HTR-8/SVneo (cell line): ENCODE measurements around the gene PLCH2.
A peak's percentile ranks its signal among the peaks of the same experiment; 100 is the strongest.
"Not testable (repeated sequence)": the region's sequence is repeated elsewhere in the genome, so short reads cannot be mapped to it uniquely, and the experiment has no call there.

ENCODE experiments used
- DNase-seq: peaks from one replicate; pipeline ENCODE4 v3.0.0; 2011; ENCODE audit warnings: low spot score, mixed read lengths; ENCODE audit not compliant: insufficient read length
- FAIRE-seq: peaks from 2 replicates; lab custom pipeline; 2011; peaks lifted over from hg19 to GRCh38; lab: Jason Lieb, UNC

PLCH2 gene

DNA sequence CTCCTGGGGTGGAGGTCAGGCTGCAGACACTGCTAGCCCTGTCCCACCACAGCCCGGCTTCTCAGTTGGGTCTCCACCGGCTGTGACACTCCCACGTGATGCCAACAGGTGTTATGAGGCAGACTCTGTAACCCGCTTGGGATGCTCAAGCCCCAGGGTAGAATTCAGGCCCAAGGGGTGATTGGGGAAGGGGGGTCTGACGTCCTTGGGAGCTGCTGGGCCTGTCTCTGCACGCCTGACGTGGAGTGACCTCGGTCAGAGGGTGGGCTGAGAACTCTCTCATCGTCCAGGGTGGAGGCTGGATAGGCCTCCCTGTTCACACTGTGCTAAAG lies 61.7 kb downstream of the PLCH2 start:
- DNase-seq (no peak), FAIRE-seq (no peak)

- no peak for DNase-seq
- no peak for FAIRE-seq
Observed at GRCh38 chr1:2538376-2538775, 62.3 kb downstream of the PLCH2 start.

GRCh38 chr1:2538872-2539271 lies 62.8 kb downstream of the PLCH2 start:
- DNase-seq (no peak), FAIRE-seq (no peak)

GRCh38 chr1:2539312-2539907 lies 63.3 kb downstream of the PLCH2 start:
- FAIRE-seq (no peak), DNase-seq (no peak)

DNA sequence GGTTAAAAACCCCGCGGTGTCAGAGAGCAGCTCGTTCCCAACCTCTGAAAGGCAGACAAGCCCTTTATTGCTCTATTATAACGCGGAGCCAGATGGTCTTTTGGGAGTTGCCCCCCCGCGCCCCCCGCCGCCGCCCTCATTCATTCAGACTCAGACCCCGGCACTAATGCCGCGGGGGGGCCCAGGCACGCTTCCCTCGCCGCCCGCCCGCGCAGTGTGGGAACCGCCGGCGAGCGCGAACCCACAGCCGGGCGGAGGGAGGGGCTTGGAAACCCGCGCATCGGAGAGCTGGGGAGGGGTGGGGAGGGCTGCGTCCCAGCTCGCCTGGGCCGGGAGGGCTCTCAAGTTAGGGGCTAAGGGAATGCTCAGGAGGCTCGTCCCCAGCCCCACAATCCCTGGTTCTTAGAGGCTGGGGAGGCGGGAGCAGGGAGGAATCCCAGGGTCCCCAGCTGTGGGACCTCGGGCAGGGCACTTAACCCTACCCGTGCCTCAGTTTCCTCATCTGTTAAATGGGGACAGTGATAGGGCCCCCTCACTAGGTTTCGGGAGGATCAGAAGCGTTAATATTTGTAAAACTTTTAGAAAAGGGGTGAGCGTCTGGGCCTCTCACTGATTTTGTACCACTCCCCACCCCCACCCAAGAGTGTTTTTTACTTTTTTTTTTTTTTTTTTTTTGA lies 64.9 kb downstream of the PLCH2 start:
- FAIRE-seq = no peak

DNA sequence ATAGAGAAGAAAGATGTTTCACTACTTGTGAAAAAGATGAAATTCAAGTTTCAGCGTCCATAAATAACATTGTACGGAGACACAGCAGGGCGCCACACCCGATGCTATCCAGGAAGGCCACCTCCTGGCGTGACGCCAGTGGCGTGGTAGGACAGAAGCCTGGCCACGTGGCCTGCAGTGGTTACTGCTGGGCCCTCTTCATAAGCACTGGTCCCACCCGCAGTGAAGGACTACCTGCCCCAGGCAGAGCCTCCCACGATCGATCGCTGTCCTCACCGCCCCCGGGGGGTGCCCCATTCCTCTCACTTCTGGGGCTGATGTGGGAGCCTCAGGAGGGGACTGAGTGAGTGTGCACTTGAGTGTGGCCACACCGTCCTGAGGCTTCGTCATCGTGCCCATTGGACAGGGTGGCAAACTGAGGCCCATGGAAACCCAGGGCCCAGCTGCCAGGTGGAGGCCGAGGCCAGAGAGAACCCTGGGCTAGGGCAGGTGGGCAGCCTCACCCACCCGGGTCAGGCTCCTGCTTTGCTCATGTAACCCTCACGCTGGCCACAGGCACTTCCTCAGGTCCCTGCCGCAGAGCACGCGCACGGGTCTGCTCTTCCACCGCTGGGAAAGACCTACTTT lies 65.6 kb downstream of the PLCH2 start:
- FAIRE-seq = no peak
- no peak for DNase-seq

More for the DNA sequence above, 64.9 kb downstream of the PLCH2 start:
- no peak for DNase-seq

- FAIRE-seq = no peak
- DNase-seq = no peak
Observed at GRCh38 chr1:2542246-2542915, 66.3 kb downstream of the PLCH2 start.

DNA sequence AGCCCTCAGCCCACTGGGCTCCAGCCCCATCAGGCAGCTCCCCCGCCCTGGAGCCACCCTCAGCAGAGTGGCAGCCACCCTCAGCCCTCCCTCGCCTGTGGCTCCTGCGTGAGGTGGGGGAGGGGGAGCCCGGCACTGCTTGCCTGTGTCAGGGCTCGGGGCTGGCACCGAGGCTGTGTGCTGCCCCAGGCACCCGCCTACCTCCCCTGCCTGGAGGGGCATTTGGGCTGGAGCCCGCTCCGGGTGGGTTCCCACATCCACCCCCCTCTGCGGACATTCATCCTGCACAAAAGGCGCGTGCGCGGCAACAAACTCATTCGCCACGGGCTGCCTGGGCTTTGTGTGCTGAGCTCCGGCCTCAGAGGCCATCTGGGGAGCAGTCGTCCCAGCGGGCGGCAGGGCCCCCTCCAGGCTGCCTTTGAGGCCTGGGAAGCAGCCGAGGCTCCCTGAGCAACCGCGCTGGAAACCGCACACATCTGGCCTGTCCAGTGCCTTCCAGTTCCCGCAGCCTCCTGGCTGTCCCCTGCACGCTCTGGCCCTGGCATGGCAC lies 67.5 kb downstream of the PLCH2 start:
- no peak for DNase-seq
- FAIRE-seq = no peak

GRCh38 chr1:2544093-2544874 lies 68.2 kb downstream of the PLCH2 start:
- DNase-seq (no peak), FAIRE-seq (no peak)

GRCh38 chr1:2544875-2545640 lies 69.0 kb downstream of the PLCH2 start:
- DNase-seq = no peak
- no peak for FAIRE-seq

DNA sequence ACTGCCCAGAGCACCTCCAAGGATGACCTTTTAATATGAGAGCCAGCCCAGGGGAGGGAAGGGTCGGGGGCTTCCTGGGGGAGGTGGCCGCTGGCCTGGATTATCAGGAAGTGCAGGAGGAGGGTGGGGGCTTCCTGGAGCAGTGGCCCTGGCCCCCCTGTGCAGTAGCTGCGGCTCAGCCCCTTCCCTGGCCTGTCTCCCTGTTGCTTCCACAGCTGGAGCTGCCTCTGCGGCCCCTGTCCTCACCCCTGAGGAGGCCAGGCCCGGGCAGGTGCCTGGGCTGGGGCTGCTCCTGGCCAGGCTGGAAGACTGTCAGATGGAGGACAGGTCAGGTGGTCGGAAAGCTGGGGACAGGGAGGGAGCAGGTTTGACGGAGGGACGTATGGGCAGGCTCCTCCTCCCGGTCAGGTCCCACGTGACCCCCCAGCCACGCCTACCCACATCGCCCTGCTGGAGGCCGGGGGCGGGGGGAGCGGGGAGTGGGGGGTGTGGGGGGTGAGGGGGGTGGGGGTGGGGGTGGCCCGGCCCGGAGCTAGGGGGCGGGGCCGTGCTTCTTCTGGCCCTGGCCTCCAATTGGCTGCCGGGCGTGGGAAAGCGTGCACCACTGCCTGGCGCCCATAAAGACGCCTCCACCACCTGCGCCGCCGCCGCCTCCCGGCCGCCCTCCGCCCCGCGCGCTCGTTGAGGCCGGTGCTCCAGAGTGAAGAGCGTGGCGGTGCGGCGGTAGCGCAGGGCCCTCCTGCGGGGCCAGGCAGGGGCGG lies 69.8 kb downstream of the PLCH2 start:
- DNase-seq = peak; percentile 92
- FAIRE-seq = peak; percentile 75

DNA sequence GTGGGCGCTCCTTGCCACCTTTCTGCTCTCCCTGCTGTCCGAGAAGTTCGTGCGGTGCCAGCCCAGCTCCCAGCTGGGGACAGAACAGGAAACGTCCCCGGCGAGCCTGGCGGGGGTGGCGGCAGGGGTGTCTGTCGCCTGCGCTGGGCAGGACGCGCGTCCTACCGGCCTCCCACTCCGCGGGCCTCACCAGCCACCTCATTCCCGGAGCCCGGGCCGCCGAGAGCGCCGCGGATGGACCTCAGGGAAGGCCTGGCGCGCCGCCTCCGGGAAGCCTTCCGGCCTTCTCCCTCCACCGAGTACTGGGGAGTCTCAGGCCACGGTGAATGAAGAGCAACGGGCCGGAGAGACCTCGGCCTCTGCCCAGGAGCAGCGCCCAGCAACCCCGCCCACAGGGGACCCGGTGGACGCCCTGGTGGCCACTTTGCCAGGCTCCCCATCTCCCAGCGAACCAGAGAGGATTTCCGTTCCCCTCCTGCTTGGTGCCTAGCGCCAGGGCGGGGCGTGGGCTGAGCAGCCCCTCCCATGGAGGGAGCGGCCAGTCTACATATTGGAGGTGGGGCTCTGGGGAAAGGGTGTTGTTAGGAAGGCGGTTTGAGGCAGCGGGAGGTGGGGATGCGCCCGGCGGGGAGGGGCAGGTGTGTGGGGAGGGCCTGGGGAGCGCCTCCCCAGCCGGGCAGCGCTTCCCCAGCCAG lies 70.6 kb downstream of the PLCH2 start:
- DNase-seq (peak; percentile 89), FAIRE-seq (peak; percentile 74)

- DNase-seq (no peak), FAIRE-seq (no peak)
Observed at GRCh38 chr1:2547210-2548067, 71.3 kb downstream of the PLCH2 start.

DNA sequence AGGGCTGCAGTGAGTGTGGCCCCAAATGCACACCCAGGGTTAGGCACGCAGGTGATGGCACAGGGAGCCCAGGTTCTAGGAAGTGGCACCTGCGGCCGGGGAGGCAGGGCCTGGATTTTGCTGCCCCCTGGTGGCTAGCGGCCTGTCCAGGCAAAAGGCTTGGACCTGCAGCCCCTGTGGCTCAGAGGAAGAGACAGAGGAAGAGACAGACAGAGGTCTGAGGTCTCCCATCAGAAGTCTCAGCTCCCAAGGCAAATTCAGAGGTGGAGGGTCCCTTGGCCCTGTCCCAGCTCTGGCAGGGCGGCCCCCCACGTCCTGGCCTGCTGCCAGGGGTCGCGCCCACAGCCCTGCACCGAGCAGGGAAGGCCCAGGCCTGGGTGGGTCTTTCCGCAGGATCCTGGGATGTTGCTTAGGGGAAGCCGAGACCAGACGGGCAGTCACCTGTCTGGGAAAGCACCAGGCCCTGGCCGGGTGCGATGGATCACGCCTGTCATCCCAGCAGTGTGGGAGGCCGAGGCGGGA lies 72.0 kb downstream of the PLCH2 start:
- FAIRE-seq = no peak

DNA sequence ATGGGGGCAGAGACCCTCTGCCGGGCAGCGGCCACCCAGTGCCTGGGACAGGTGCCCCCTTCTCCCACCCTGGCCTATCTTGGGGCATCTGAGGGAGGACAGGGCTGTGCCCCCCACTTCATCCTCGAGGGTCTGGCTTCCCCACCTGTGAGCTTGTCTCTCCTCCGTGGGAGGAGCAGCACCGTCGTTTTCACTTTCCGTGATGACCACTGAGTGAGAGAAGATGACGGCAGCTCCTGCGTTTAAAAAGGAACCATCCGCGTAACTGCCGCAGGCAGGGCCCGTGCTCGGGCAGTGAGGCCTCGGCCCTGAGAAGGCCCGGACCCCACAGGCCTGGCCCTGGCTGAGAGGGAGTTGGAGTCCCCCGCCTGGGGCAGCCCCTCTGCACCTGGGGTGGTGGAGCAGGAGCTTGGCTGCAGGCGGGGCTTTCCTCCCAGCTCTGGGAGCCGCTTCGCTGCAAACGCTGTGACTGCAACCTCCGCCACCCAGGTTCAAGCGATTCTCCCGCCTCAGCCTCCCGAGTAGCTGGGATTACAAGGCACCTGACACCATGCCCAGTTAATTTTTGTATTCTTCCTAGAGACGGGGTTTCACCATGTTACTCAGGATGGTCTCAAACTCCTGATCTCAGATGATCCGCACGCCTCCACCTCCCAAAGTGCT lies 73.4 kb downstream of the PLCH2 start:
- DNase-seq, FAIRE-seq: not testable (repeated sequence)

More for the DNA sequence above, 72.0 kb downstream of the PLCH2 start:
- DNase-seq = peak; percentile 71

GRCh38 chr1:2550309-2550861 lies 74.3 kb downstream of the PLCH2 start:
- not testable (repeated sequence) for FAIRE-seq, DNase-seq
